SH-SY5Y (cell line): Measurements from ENCODE around the gene PTPN3.

Source experiments
- GATA2 ChIP-seq: IDR thresholded peaks from 2 replicates; pipeline ENCODE4 v1.6.1; 2011; ENCODE audit warnings: mild to moderate bottlenecking, low read depth, low read length
- GATA3 ChIP-seq: IDR thresholded peaks from 2 replicates; pipeline ENCODE4 v1.6.1; 2011; ENCODE audit warnings: low read depth, mild to moderate bottlenecking, low read length, moderate library complexity

GRCh38 chr9:109456811-109457210 is 41.3 kb downstream of the PTPN3 start:
- no peak for TF ChIP-seq GATA2
- TF ChIP-seq GATA3, result no peak
